Measurements from ENCODE around the gene LRP1B.

Gene LRP1B

DNA sequence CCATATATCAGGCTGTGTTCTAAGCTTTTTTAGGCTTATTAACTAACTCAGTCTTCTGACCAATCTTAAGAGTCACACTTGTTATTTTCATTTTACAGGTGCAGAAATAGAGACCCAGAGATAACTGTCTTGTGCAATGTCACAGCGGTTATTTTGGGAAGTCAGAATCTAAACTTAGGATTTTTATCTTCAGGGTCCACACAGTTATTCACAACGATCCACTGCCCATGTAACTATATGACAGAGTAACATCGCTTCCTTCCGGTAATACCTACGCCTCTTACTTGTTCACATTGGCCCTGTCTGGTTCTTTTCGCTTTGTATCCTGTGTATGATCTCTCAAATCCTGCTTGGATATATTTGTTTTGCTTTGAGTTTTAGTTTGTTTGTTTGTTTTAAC lies 631.7 kb downstream of the LRP1B start:
- DNase-seq, result no peak

DNA sequence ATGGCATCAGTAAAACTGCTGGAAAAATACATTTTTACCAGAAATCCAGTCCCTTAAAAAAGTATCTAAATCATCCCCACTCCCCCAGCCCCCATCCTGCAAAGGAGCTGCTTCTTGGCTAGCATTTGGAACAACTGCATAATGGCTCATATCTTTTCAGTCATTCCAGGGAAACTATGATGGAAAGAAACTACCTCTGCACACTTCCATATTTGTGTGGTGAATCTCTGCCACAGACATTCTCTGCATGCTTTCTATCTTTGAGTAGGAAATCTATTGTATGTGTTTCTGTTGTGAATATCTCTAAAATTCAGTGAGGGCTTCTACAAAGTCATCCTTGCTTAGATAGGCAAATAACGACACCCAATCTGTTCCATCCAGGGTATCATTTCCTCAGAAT lies 632.3 kb downstream of the LRP1B start:
- no peak for DNase-seq

GRCh38 chr2:141497272-141497671 lies 633.5 kb downstream of the LRP1B start:
- DNase-seq, result no peak

- no peak for DNase-seq
Measured at GRCh38 chr2:141496810-141497209, 634.0 kb downstream of the LRP1B start.

DNA sequence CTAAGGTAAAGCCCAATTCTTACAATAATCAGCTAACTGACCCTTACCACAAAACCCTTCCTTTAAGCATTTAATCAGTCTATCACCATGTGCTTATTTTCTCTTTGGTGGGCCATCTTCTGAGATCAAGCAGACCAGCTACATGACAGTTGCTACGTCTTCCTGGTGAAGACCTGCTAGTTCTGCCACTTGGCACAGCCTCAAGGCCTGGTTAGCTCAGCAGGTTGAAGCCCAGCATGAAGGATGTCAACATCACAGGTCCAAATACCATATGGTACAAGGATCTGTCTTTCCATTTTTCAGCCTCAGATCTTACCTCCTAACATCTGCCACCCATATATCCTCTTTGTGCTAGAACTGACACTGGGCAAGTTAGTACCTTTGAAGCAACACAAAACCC lies 636.9 kb downstream of the LRP1B start:
- DNase-seq, result no peak

DNA sequence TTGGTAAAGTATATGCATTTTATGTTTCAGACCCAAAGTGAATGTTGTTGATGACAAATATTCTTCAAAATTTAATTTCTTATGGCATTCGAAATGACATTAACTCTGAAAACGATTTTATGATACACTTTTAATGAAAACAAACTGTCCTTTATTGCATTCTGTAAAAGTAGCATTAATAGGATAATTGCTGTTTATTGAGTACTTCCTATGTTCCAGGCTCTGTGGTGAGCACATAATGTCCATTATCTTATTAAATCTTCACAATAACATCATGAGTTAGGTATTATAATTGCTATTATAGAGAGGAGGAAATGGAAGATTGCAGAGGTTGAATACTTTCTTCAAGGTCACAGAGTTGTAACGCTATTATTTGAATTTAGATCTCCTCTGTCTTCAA lies 638.0 kb downstream of the LRP1B start:
- DNase-seq, result no peak

DNA sequence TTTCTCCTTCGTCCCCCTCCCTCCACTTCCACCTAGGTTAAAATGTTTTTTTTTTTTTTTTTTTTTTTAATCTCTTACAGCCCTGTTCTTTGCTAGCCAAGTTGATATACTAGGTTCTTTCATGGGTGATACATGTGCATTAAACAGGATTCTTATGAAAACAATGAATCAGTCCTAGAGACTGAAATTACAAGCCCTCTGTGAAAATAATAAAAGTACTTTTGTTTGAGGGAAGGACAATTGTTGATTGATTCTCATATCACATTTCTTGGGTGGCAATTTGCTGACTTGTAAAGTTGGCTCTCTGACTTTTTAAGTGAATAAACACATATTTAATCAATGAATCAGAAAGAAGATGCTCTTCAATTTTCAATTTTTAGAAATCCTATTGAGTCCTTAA lies 639.9 kb downstream of the LRP1B start:
- no peak for DNase-seq

DNA sequence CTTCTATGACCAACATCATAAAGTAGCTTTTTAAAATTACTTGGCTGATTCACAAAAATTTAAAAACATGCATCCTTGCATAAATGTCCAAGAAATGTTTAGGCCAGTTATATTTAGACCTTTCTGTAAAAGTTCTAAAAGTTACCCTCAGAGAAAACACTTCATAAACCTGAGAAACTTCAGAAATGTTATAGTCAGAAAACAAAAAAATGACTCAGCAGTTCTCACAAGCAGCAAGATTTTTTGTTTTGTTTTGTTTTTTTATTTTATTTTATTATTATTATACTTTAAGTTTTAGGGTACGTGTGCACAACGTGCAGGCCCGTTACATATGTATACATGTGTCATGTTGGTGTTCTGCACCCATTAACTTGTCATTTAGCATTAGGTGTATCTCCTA lies 648.1 kb downstream of the LRP1B start:
- no peak for DNase-seq

DNA sequence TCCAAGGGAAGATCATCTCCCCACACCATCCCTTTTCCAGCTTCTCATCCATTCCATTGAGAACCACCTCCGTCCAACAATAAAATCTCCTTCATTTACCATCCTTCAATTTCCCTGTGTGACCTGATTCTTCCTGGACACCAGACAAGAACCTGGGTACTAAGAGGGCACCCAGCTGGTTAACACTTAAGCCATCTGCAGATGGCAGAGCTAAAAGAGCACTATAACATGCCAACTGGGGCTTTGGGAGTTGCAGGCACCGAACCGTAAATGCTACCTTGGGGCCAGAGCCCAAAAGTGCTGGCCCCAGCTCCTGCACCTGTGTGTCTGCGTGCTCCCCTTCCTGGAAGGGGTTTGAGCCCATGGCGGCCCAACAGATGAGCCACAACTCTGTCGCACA lies 655.0 kb downstream of the LRP1B start:
- no peak for DNase-seq

GRCh38 chr2:141468761-141469160 lies 662.1 kb downstream of the LRP1B start:
- no peak for DNase-seq

GRCh38 chr2:141467331-141467730 lies 663.5 kb downstream of the LRP1B start:
- DNase-seq, result no peak

DNA sequence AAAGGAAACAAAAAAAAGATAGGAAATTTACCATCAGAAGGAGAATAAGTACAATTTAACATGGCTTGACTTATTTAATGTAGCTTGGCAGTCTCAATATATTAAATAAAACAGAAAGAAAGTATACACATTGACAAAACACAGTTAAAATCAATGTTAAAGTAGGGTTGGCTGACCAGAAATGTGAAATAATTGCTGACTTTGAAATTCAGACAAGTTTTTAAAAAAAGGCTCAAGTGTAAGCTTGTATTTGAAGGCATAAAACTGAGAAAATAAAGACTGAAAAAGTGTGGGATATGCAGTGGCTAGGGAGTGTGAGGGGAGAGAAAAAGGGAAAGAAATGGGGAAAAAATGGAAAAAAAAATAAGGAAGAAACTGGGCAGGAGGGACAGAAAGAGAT lies 665.8 kb downstream of the LRP1B start:
- DNase-seq, result no peak

DNA sequence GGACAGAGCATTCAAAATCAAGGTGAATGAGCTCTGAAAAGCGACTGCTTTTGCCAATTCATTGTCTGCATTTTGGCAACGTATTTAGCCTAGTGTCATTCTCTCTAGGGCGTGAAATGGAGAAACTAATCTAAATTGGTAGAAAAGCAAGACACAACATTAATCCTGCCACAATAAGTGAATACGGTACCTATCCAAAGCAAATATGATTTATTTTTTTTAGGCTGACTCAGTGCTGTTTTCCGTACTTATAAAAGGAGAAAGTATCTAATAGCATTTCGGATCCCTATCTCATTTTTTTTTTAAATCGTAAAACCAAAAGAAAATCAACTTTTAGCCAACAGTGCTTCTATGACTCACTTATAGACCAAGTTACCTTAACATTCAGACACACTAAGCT lies 672.5 kb downstream of the LRP1B start:
- no peak for DNase-seq

GRCh38 chr2:141455877-141456276 lies 674.9 kb downstream of the LRP1B start:
- DNase-seq, result no peak

DNA sequence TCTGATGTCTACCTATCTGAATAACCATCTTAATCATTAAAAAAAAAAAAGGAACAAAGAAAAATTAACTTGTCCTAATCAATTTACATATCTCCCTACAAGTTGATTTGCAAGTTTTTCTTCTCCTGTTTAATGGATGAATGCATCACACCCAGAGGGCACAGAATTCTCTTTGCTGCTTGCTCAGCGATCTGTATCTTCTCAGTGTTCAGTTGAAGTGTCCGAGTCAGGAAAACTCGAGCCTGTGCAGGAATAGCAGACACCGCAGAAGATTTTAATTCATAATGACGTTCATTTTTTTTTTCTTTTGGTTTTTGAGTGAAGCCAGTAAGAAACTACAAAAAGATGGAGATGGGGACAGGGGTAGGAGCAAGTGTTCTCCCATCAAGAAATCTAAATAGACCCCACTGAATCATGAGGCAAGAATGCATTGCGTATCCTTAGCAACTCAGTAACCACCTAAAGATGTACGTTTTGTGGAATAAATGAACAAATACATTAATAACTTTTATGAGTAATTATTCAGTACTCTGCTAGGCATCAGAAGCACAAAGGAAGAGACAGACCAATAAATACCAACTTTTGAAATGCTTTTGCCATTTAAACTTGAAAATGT lies 675.5 kb downstream of the LRP1B start:
- no peak for DNase-seq

DNA sequence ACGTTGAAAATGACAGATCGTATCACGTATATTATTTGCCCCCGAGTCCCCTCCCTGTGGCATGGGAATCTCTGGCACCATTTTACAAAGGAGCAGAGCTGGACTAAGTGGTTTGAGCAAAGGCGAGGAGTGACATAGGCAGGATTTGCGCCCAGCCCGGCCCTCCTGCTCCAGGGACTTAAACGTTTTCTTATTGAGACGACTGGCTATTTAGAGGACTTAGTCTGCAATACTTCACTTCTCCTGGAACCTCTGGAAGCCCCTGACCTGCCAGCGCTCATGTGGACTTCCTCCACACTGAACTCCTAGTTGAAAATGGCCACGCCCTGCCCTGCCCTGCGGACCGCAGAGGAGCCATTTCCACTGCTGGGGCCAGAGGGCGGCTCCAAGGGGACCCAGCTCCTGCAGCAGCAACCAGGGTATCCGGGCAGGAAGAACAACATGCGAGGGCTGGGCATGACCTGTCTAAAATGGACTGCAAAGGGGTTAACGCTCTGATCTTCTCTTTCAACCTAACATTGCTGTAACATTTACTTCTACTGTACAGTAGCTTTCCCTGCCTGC lies 690.7 kb downstream of the LRP1B start:
- DNase-seq, result no peak

DNA sequence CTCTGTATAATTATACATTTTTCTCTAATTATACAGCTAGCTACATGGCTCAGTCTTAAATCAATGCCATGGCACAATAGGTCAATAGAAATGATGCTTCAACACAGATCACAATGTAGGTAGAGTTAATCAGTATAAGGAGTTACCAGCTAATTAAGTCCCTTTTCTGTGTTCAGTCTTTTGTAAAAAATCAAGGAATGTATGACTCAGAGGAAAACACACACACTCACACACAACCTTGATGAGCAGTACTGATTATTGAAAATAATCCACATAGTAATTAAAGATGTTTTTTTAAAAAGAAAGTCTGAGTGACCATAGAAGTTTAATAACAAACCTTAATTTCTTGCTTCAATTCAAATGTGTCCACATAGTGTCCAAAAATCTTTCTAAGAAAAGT lies 691.3 kb downstream of the LRP1B start:
- DNase-seq, result no peak

GRCh38 chr2:141438536-141438935 lies 692.3 kb downstream of the LRP1B start:
- DNase-seq, result no peak

DNA sequence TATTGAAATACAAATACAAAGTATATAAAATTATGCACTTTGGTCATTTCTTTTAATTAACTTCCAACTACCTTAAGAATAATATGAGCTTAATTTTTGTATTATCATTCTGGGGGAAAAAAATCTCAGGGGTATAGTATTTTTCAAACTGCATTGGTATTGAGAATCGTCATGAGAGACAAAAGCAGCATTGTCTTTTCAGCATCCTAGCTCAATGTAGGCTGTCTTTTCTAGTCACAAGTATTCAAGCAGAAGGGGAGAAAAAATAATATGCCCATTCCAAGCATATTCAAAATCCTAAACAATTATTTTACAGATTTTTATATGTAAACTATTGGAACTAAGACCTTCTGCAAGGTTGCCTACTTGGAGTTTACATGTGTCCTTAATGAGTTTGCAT lies 693.3 kb downstream of the LRP1B start:
- no peak for DNase-seq

DNA sequence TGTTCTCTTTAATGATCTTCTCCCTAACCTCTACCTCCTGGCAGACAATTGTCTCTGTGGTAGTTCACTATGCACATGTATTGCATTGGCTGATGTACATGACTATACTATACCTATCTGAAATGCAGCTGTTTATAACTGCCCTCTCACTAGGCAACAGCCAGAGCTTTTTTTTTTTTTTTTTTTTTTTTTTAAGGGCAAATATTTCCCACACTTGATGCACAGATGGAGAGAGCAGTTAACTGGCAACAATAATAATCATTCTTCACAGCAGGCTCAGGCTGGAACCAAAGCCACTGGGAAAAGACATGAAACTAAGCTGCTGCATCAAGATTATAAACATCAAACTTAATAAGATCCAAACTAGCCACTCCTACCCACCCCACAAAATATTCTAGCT lies 707.7 kb downstream of the LRP1B start:
- DNase-seq, result no peak

GRCh38 chr2:141417246-141417797 lies 713.5 kb downstream of the LRP1B start:
- DNase-seq, result no peak

GRCh38 chr2:141411419-141411818 lies 719.4 kb downstream of the LRP1B start:
- DNase-seq, result no peak

- DNase-seq, result no peak
Measured at GRCh38 chr2:141399270-141399669, 731.5 kb downstream of the LRP1B start.

- DNase-seq, result no peak
Measured at GRCh38 chr2:141393214-141393545, 737.6 kb downstream of the LRP1B start.

DNA sequence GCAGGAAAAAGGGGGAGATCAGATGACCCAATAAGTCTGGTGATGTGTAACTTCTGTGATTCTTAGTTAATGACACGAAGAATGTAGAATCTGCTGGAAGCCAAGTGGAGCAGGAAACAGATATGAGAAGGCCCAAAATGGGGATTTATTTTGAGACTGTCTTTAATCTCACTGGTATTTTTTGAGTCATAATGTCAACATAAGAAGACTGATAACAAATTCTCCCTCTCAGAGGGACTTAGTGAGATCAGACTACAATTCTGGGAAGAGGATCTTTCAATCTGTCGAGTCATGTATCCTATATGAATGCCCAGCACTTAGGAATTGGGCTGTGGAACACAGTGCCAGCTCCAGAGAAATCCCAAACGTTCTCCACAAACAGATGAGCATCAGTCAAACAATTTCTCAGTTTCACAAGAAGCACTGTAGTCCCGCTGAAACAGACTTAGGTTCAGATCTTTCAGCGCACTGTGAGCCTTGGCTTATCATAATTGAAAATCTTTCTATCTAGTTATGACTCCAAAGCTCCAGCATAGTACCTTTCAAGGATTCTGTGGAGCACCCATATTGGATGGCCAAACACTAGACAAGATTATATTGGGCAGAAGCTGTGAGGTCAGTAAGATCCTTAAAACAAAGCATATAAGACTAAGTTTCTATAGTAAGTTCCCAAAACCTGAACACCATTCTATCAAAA lies 738.2 kb downstream of the LRP1B start:
- DNase-seq, result no peak
